Activated CD8-positive, alpha-beta memory T cell treated with anti-CD3 and anti-CD28 coated beads, Interleukin-2, amount 50 U/mL, for 1 hour (primary cell): ENCODE data around the gene PPL.

Experiments used
- DNase-seq: peaks from one replicate; pipeline ENCODE4 v3.0.0-alpha.2; 2020; ENCODE audit errors: extremely low read depth

The PPL gene

GRCh38 chr16:4860727-4861342 lies 76.1 kb downstream of the PPL start:
- no peak for DNase-seq

- DNase-seq = no peak
Measured at GRCh38 chr16:4859900-4860255, 77.1 kb downstream of the PPL start.

- DNase-seq = no peak
Measured at GRCh38 chr16:4859190-4859899, 77.6 kb downstream of the PPL start.

- DNase-seq = no peak
Measured at GRCh38 chr16:4855804-4856203, 81.1 kb downstream of the PPL start.

GRCh38 chr16:4855371-4855770 lies 81.6 kb downstream of the PPL start:
- no peak for DNase-seq

GRCh38 chr16:4852221-4852872 lies 84.6 kb downstream of the PPL start:
- no peak for DNase-seq

- no peak for DNase-seq
Measured at GRCh38 chr16:4850211-4850610, 86.7 kb downstream of the PPL start.

GRCh38 chr16:4847774-4848587 lies 89.0 kb downstream of the PPL start:
- DNase-seq = no peak

GRCh38 chr16:4846901-4847773 lies 89.8 kb downstream of the PPL start, which contains the start of the genes GLYR1 and UBN1:
Gene GLYR1 (minus strand): TSS chr16:4847288. CDS start chr16:4847265, 23 bp downstream.
Gene UBN1 (plus strand): TSS chr16:4847481. CDS start chr16:4852918, 5,437 bp downstream.
- DNase-seq = peak; percentile 98

- DNase-seq = no peak
Measured at GRCh38 chr16:4846503-4846900, 90.4 kb downstream of the PPL start.

GRCh38 chr16:4840984-4841383 lies 96.0 kb downstream of the PPL start:
- DNase-seq = no peak

- no peak for DNase-seq
Measured at GRCh38 chr16:4839942-4840341, 97.0 kb downstream of the PPL start.

GRCh38 chr16:4837733-4838501 lies 99.0 kb downstream of the PPL start:
- DNase-seq = no peak

- no peak for DNase-seq
Measured at GRCh38 chr16:4836727-4837126, 100.2 kb downstream of the PPL start.

GRCh38 chr16:4833584-4833983 lies 103.4 kb downstream of the PPL start:
- no peak for DNase-seq

- no peak for DNase-seq
Measured at GRCh38 chr16:4832698-4833343, 104.1 kb downstream of the PPL start.
